ENCODE measurements around the gene UAP1L1.
"Not testable (repeated sequence)": the region's sequence is repeated elsewhere in the genome, so short reads cannot be mapped to it uniquely, and the experiment has no call there.

UAP1L1 gene, protein sequence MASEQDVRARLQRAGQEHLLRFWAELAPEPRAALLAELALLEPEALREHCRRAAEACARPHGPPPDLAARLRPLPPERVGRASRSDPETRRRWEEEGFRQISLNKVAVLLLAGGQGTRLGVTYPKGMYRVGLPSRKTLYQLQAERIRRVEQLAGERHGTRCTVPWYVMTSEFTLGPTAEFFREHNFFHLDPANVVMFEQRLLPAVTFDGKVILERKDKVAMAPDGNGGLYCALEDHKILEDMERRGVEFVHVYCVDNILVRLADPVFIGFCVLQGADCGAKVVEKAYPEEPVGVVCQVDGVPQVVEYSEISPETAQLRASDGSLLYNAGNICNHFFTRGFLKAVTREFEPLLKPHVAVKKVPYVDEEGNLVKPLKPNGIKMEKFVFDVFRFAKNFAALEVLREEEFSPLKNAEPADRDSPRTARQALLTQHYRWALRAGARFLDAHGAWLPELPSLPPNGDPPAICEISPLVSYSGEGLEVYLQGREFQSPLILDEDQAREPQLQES

DNA sequence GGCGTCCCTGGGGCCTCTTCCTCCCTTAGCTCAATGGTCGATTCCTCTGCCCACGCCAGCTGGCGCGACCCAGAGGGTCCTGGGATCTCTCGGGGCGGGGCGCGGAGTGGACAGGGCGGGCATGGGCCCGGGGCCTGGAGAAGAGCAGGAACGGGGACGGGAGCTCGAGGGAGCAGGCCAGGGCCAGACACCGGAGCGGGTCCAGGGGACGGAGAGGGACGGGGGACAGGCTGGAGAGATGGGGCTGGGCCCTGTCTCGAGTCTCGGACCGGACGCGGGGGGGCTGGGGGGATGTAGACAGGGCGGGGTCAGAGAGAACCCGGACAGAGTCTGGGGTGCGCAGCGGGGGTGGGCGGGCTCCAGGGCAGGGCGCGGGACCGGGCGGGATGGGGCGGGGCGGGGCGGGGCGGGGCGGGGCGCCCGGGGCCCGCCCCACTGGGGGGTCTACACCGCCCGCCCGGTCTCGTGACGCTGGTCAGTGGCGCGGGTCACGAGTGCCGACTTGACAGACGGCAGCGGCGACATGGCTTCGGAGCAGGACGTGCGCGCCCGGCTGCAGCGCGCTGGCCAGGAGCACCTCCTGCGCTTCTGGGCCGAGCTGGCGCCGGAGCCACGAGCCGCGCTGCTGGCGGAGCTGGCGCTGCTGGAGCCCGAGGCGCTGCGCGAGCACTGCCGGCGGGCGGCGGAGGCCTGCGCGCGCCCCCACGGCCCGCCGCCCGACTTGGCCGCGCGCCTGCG, at the start of gene UAP1L1:
TSS of gene UAP1L1 (plus strand) at position 508 of the 738 bp plus-strand sequence. CDS start at position 524, 16 bp downstream.
- peak; percentile 82 for DNase-seq (ENCODE audit: low spot score)

DNA sequence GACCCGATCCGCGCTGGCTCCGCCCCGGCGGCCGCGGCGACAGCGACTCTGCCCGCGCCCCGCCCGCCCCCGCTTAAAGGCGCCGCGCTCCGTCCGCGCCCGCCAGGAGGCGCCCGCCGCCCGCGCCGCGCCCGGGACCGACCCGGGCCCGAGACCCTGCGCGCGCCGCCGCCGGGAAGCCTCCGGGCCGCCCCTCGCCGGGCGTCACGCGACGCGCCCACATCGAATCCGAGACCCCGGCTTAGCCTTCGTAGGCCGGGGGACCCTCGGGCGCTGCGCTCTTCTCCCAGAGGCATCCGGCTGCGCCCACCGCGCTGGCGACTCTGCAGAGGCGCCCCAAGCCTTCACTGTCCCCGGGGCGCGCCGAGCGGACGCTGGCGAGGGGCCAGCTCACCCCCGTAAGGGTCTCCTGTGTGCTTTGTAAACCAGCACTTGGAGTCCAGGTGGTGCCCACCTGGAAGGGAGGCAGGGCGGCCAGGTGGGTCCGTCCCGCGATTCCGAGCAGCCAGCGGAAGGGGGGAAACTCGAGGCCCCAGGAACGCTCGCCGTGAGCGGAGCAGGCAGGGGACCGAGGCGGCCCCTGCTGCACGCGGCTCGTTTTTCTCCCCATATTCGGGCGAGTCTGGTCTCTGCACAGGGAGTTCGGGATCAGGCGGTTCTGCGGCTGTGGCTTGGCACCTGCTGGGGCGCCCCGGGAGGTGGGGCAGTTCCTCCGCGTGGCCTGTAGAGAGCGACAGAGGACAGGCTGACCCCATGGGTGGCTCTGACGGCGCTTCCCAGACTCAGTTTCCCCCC, 48.9 kb upstream of the UAP1L1 start:
- DNase-seq (ENCODE audit: low spot score), result peak; percentile 82

DNA sequence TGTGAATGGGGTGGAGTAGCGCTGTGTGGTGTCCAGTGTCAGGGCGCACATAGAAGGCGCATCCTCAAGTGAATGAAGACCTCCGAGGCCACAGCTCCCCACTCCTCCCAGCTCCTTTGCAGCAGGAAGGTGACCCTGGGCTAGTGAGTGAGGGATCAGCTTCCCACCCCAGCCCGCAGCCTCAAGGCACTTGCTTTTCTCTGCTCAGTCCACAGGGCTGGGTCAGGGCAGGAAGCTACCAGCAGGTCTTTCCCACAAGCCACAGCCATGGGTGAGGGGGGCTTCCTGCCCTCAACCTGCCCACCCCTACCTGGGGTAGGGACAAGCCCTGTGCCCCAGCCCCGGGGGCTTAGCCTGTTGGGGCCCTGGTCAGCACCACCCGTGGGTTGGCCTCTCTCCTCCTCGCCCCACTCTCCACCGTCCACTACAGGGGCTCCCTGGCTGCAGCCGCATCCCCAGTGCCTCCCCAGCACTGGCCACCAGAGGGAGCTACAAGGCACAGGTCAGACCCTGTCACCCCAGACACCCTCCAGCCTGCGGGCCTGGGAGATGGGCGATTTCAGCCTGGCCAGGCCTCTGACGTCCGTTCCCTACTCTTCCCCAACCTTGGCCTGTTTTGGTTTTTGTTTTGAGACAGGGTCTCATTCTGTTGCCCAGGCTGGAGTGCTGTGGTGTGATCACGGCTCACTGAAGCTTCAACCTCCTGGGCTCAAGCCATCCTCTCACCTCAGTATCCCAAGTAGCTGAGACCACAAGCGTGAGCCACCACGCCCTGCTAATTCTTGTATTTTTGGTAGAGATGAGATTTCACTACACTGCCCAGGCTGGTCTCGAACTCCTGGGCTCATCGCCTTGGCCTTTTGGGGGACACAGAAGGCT, 48.0 kb upstream of the UAP1L1 start:
- DNase-seq (ENCODE audit: low spot score), result peak; percentile 72

DNA sequence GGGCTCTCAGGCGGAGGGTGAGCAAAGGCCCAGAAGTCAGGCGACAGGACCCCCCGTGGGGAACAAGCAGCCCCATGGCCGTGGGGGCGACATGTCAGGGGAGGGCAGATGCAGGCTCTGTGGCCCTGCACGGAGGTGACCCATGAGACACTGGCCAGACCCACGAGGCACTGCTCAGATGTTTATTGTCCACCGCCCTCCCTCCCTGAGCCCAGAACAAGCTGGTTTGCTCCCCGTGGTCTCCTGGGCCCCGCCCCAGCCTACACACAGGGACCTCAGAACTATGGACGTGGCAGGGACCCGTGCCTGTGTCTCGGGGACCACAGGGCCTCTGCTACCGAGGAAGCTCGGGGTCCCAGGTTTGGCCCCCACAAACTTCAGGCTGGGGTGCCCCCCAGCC, 47.3 kb upstream of the UAP1L1 start:
- DNase-seq (ENCODE audit: low spot score), result no peak

DNA sequence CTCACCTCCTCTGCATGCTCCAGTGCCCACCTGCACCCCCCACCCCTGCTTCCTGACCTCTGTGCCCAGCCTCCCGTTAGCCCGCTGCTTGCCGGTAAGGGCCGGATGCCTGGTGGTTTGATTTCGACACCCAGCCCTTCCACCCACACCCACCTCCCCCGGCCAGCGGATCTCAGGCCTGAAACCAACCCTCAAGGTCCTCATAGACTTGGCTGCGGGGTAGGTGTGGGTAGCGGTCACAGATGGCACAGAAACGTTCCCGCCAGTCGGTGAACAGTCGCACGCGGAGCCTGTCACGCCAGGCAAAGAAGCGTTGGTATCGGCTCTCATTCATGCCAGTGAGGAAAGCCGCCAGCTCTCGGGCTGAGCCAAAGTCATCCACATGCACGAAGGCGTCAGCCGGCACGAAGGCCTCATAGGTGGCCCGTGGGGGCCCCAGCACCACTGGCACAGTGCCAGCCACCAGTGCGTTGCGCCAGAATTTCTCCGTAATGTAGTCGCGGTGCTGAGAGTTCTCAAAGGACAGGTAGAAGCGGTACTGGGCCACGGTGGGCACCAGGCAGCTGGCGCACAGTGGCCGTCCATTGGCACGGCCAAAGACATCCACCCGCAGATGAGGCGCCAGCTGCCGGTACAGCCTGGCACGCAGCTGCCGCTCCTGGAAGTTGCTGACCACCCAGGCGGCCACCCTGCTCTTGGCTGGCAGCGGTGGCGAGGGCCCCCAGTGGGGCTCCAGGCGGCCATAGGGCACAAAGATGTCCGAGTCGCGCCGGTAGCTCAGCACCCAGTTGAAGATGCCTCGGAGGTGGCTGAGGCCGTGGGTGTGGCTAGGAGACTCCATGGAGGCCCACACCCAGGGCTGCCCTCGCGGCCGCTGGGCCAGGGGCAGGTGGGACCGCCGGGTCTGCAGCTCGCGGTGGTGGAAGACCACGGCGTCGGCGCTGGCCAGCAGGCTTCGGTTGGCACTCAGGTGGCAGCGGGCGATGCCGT, 46.5 kb upstream of the UAP1L1 start:
- no peak for DNase-seq (ENCODE audit: low spot score)

DNA sequence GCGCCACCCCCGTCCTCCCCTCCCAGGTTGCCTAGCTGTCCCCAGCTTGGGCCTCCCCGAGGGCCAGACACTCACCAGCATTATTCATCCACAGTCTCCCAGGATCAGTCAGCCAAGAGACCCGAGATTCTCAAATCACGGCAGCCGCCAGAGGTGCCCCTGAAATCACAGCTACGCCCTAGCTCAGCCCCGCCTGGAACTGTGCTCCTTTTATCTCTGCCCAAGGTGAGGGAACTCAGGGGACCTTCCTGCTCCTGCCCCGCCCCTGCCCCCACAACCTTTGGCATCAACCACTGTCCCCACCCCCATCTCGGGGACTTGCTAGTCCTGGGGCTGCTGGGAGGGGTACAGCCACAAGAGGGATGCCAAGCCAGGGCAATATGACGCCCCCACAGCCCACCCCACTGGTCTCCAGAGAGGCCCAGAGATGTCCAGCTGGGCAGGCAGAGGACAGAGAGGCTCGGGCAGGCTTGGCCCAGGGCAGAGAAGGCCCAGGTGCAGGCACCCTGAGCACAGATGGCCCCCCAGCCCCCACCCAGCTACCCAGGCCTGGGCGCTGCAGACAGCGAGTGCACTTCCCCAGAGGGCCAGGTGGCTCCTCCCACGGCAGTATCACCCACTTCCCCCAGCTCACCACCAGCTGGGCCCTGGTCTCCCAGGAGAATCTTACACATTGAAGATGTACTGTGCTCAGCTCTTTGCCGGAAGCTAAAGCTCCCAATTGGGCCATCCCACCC, 45.2 kb upstream of the UAP1L1 start, which contains the start of gene FUT7:
TSS of gene FUT7 (minus strand) at position 185 of the 737 bp plus-strand sequence. CDS start at position 88, 97 bp downstream.
- DNase-seq (ENCODE audit: low spot score), result no peak

DNA sequence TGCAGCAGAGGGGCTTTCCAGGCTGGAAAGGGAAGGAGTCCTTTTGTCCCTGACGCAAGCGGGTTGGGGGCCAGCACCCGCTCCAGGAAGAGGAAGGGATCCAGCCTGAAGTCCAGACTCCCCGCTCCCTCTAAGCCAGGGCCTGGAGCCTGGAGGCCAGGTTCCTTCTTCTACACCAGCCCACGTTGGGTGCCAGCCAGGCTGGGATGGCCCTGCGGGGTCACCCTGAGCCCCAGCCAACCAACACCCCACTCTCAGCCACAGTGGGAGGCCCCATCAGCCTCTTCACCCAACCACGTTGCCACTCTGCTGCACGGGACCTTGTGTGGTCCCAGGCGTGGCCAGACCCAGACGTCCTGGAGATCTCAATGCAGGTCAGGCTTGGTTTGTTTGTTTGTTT, 44.5 kb upstream of the UAP1L1 start:
- DNase-seq (ENCODE audit: low spot score), result no peak

DNA sequence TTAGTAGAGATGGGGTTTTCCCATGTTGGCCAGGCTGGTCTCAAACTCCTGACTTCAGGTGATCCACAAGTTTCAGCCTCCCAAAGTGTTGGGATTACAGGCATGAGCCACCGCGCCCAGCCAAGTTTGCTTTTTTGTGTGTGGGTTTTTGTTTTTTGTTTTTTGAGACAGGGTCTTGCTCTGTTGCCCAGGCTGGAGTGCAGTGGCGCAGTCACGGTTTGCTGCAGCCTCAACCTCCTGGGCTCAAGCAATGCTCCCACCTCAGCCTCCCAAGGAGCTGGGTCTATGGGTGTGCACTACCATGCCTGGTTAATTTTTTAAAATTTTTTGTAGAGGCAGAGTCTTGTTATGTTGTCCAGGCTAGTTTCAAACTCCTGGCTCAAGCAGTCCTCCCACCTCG, 43.8 kb upstream of the UAP1L1 start:
- not testable (repeated sequence) for DNase-seq (ENCODE audit: low spot score)

DNA sequence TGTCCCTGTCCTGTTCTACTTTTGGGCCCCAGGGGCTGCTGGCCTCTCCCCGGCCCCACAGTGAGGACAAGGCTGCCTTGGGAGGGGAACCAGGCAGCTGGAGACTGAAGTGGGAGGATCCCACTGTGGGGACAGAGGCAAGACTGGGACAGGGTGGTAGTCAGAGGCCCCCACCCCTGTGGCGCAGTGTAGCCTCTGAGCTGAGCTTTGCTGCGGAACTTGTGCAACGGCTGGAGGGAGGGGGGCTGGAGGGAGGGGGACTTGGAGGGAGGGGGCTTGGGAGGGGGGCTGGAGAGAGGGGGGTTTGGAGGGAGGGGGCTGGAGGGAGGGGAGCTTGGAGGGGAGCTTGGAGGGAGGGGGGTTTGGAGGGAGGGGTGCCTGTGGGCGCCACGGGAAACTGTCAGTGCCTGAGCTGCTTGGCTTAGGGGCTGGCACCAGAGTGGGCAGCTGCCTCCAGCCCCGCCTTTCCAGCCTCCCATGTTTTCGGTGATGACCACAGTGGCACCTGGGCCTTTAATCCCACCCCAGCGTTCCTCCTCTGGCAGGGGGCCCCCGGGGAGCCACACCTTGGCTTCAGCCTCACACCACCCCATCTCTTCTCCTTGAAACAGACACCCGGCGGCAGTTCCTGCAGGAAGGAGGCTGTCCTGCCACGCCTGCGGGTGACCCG, 43.1 kb upstream of the UAP1L1 start:
- no peak for DNase-seq (ENCODE audit: low spot score)

DNA sequence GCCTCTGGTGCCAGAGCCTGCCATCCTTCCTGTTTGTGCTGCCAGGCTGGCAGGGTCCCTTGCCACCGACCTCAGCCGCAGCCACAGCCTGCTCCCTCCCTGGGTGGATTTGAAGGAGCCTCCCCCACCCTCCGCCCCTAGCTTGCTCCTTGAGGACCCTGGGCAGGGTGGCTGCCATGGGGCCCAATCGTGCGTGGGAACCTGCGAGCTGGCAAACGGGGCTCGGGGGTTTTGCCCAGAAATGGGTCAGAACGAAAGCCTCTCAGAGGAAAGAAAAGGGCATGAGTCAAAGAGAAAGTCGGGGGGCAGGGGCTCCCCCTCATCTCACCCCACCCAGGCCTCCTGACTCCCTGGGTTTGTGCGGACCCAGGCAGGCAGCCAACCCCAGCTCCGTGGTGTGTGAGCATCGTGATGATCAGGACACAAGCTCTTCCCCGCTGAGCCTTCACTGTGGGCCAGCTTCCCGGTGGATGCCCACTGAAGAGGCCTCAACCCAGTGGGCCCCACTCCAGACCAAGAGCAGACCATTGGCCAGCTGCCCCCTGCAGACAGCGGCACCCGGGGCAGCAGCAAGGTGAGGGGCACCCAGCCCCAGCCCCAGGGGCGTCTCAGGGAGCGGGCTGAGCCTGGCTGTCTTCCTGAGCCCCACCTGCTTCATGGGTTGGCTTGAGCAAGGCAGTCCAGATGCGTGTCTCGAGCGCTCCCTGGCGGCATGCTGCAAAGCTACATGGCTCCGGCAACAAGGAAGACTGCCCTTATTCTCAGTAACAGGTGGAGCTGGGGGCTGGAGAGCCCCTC, 42.4 kb upstream of the UAP1L1 start:
- peak; percentile 83 for DNase-seq (ENCODE audit: low spot score)

DNA sequence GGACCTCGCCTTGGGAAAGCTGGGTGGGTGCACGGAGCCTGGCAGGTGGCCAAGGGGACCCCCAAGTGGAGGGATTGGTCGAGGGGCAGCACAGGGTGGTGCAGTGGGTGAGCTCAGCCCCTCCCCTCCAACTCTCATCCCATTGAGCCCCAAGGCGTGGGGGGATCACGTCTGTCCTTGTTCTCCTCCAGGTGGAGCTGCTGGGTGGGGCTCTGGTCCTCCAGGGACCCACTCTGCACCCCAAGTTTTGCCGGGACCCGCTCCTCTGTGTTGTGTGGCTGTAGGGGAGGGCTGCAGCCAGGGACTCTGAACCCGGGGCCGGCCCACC, 41.8 kb upstream of the UAP1L1 start:
- no peak for DNase-seq (ENCODE audit: low spot score)

DNA sequence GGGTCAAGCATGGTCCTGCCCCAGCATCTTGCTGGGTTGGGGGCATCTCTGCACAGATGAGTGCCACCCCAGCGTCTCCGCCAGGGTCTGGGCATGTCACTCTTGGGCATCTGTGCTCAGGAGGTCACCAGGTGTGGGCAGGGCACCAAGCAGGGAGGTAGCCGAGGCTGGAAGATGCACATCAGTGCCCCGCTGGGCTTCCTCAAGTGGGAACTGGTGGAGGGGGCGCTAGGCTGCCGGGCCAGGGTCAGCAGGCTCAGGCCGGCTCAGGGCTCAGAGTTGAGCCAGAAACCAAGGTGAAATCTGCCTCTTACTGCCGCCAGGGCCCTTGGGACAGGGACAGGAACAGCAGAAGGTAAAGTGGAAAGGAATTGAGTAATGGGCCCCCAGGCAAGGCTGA, 41.4 kb upstream of the UAP1L1 start:
- no peak for DNase-seq (ENCODE audit: low spot score)

DNA sequence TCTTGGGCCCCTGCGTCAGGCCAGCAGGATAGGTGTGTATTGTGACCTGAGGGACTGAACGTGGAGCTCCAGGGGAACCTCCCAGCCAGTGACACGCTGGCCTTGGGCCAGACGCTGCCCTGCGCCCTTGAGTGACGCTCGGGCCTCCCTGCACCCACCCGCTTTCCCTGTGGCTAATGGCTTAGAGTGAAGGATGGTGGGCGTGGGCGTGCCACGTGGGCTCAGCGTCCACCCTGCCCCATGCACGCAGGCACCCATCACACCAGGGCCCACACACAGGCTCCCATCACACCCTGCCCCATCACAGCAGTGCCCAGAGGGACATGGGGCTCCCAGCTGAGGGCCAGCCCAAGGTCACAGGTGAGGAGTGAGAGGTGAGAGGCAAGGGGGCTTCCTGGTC, 40.3 kb upstream of the UAP1L1 start:
- no peak for DNase-seq (ENCODE audit: low spot score)

DNA sequence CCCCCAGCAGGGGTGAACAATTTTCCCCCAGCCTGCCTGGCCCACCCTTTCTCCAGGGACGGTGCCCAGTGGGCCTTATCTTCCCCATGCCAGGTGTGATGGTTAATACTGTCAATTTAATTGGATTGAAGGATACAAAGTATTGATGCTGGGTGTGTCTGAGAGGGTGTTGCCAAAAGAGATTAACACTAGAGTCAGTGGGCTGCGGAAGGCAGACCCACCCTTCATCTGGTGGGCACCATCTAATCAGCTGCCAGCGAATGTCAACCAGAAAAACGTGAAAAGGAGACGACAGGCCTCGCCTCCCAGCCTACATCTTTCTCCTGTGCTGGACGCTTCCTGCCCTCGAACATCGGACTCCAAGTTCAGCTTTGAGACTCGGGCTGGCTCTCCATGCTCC, 39.8 kb upstream of the UAP1L1 start:
- no peak for DNase-seq (ENCODE audit: low spot score)

DNA sequence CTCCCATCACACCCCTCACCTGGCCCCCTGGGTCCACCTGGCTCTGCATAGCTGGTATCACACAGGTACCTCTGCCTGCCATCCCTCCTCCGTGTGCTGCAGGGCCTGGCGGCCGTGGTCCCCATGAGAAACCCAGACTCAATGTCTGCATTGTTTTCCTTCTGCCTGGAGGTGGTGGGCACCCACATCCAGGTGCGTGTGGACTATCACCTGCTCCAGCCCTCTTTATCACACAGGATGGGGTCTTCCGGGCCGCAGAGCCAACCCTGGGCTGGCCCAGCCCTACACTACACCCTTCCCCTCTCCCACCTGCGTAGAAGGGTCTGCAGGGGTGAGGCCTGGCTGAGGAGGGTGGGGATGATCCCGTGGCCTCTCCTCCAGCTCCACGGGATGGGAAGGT, 38.4 kb upstream of the UAP1L1 start:
- DNase-seq (ENCODE audit: low spot score), result no peak

DNA sequence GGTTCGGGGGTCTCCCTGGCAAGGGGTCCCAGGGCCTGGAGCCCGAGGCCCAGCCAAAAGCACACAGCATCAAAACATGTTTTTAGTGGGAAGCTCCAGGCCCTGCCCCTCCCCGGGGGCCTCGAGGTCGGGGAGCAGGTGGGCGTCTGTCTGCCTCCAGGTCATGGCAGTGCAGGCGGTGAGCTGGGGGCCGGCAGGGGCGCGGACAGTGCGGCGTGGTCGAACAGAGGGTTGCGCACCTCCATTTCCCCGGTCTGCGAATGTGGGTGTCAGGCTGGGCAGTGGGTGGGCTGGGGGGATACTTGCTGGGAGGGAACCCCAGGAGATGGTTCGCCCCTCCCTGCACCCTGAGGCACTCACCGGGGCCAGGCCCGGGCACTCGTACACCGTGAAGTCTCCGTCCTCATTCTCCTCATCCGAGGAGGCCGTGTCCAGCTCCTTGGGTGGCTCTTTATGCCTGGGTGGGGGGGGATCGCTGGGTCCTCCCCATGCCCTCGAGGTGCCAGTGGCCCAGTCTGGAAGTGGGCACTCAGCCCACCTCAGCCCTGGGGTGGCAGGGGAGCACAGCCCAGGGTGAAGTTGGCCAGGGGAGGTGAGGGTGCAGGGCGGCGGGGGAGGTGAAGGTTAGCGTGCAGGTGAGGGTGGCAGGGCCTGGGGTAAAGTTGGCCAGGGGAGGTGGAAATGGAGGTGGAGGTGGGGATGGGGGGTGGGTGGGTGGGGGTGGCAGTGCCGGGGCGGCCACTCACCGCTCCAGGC, 37.5 kb upstream of the UAP1L1 start:
- no peak for DNase-seq (ENCODE audit: low spot score)

DNA sequence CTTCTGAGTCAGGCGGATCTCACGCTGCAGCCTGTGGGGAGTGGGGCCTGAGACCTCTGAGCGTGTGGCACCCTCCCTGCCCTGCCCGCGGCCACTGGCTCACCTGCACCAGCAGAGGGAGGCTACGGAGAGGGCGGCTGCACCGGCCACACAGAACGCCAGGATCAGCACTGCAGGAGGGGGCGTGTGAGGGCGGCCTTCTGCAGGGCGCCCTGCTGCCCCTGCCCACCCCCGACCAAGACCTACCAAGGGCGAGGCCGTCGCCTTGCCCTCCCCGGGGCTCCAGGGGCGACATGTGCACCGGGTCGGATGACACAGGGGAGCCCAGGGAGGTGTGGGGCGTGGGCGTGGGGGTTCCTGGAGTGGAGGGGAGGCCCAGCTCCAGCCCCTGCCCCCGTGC, 36.7 kb upstream of the UAP1L1 start:
- no peak for DNase-seq (ENCODE audit: low spot score)
